ENCODE data around the gene VDAC2.

VDAC2 gene

DNA sequence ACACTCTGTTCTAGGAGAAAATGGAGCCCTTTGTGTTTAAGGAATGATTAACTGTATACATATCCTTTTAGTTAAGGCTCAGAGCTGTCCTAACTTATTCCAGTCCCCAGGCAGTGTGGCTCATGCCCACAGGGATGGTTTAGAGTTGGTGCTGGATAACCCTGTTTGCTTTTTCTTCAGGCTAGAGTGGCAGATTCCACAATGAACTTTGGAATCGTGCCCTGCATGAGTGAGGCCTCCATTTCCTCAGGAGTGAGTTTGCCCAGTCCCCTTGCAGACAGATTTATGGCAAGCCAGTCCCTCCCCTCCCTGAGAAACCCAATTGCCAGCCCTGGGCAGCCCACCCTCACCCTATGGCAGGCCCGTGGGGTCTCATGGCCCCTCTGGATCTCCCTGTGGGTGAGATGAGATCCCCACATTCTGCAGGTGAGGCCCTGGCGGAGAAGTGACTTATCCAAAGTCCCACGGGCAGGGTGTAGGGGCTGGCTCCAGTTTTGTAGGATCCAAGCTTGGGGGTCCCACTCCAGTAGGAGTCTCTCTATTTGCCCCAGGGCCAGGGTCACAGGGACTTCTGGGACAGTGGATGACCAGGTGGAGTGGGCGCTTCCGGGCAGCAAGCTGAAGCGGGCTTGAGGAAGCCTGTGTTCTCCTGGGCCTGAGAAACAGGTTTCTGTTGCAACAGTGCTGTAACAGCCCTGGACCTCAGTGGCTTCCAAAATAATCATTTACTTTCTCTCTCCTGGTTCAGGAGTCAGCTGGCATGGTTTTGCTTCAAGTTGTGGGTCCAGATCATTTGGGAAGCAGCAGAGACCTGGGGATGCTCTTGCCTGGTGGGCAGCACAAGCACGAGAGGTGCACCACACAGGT, 34.1 kb downstream of the VDAC2 start:
- Histone ChIP-seq H3K9me3 (ENCODE audit: control insufficient read depth, low read depth, low read length) (no peaks in the 10 kb centered on the region), H3K27me3 (ENCODE audit: control insufficient read depth, insufficient read depth, low read length) (no peaks in the 10 kb centered on the region), H3K9ac (ENCODE audit: low read length) (no peak overlapping the region), H3K36me3 (ENCODE audit: control insufficient read depth, low read depth, low read length) (no peaks in the 10 kb centered on the region), H3K4me1 (ENCODE audit: control insufficient read depth, low read depth, low read length) (peaks cover 6% of the 10 kb centered on the region), H3K27ac (ENCODE audit: low read length) (no peak overlapping the region), H3K4me3 (ENCODE audit: low read length) (no peak overlapping the region)

DNA sequence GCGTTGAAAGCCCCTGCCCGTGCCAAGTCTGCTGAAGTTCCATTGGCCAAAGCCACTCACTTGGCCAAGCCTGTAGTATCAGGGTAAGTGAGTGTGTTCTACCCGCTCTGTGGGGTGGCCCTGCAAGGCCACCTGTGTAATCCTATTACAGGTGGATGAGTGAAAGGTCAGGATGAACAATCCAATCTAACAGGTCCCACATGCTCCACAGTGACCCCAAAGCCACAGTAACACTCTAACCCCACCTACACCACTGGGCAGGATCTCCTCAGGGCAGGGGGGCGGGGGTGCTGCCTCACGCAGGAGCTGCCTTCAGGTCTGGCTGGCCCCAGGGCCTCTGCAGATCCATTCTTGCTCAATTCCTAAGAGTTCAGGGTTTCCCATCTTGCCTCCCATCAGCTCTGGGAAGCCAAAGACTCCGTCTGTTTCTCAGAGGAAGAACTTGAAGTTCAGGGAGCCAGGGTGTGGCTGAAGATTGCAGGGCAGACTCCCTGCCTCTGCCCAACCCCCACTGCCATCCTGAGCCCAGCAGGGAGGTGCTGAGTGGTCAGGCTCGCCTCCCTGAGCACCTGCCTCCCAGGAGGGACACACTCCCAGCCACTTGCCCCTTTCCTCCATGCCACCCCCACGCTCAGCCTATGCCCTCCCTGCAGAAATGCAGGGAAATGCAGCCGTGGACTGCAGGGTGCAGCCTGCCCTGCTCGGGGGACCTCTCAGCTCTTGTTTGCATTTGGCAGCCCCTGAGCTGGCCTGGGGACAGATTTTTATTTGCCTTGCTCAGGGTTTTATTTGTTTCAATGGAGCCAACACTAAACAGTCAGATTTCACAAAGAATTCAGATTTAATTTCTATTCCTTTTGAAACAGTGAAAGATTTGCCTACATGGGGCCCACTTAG, 35.0 kb downstream of the VDAC2 start:
- H3K27me3 ChIP-seq (ENCODE audit: control insufficient read depth, insufficient read depth, low read length): no peaks in the 10 kb centered on the region
- no peak overlapping the region for H3K4me3 ChIP-seq (ENCODE audit: low read length)
- no peaks in the 10 kb centered on the region for H3K36me3 ChIP-seq (ENCODE audit: control insufficient read depth, low read depth, low read length)
- H3K27ac ChIP-seq (ENCODE audit: low read length): no peak overlapping the region
- no peaks in the 10 kb centered on the region for H3K9me3 ChIP-seq (ENCODE audit: control insufficient read depth, low read depth, low read length)
- no peak overlapping the region for H3K9ac ChIP-seq (ENCODE audit: low read length)
- H3K4me1 ChIP-seq (ENCODE audit: control insufficient read depth, low read depth, low read length): peaks cover 6% of the 10 kb centered on the region

DNA sequence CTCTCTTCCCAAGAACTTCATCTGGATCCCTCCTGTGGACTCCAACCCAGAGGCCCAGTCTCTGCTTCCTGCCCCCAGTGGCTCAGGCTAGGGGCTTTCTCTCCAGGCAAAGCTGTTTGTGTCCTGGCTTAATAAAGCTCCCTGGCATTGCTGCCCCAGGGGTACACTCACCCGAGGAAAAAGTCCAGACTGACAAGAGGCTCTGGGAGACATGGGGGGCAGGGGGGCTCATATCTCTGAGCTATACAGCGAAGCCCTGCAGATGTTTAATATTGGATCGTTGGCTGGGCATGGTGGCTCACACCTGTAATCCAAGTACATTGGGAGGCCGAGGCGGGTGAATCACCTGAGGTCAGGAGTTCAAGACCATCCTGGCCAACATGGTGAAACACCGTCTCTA, 35.9 kb downstream of the VDAC2 start:
- no peak overlapping the region for H3K27ac ChIP-seq (ENCODE audit: low read length)
- H3K9me3 ChIP-seq (ENCODE audit: control insufficient read depth, low read depth, low read length): no peaks in the 10 kb centered on the region
- no peak overlapping the region for H3K9ac ChIP-seq (ENCODE audit: low read length)
- H3K4me3 ChIP-seq (ENCODE audit: low read length): no peak overlapping the region
- H3K36me3 ChIP-seq (ENCODE audit: control insufficient read depth, low read depth, low read length): no peaks in the 10 kb centered on the region
- H3K27me3 ChIP-seq (ENCODE audit: control insufficient read depth, insufficient read depth, low read length): no peaks in the 10 kb centered on the region
- H3K4me1 ChIP-seq (ENCODE audit: control insufficient read depth, low read depth, low read length): peaks cover 6% of the 10 kb centered on the region

DNA sequence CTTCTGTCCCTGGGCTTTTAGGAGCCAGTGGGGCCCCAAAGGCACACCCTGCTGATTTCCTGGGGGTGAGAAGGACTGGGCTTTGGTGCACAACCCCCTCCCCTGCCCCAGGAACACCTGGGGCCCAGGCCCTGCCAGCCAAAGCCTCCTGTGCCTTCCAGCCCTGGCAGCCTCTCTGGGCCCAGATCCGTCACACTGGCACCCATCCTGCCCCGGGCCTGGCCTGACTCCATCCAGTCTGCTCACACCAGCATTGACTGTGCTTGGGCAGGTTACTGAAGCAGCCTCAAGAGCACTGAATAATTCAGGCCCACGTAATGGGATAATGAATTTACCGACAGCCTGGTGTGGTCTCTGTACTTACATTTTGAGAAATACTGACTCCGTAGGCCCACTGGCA, 37.2 kb downstream of the VDAC2 start:
- Histone ChIP-seq H3K4me1 (ENCODE audit: control insufficient read depth, low read depth, low read length) (peaks cover 6% of the 10 kb centered on the region), H3K36me3 (ENCODE audit: control insufficient read depth, low read depth, low read length) (no peaks in the 10 kb centered on the region), H3K4me3 (ENCODE audit: low read length) (no peak overlapping the region), H3K27ac (ENCODE audit: low read length) (no peak overlapping the region), H3K27me3 (ENCODE audit: control insufficient read depth, insufficient read depth, low read length) (no peaks in the 10 kb centered on the region), H3K9ac (ENCODE audit: low read length) (no peak overlapping the region), H3K9me3 (ENCODE audit: control insufficient read depth, low read depth, low read length) (no peaks in the 10 kb centered on the region)

DNA sequence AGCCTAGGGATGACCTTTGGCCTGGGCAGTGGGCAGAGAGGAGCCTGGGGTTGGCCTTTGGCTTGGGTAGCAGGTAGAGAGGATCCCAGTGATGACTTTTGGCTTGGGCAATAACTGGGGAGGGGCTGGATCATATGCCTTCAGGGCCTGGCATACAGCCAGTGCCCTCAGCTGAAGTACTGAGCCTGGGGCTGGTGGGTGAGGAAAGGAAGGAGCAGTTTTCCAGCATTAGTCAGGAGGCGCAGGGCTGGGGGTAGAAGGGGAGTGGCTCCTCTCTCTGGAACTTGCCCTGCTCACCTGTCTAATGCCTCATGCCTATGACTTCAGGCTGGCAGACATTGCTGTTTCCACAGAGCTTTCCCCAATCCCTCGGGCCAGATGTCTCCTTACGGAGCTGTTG, 40.3 kb downstream of the VDAC2 start:
- no peak overlapping the region for H3K4me3 ChIP-seq (ENCODE audit: low read length)
- H3K9me3 ChIP-seq (ENCODE audit: control insufficient read depth, low read depth, low read length): peaks cover 15% of the 10 kb centered on the region
- no peak overlapping the region for H3K27ac ChIP-seq (ENCODE audit: low read length)
- H3K4me1 ChIP-seq (ENCODE audit: control insufficient read depth, low read depth, low read length): no peaks in the 10 kb centered on the region
- no peaks in the 10 kb centered on the region for H3K27me3 ChIP-seq (ENCODE audit: control insufficient read depth, insufficient read depth, low read length)
- no peaks in the 10 kb centered on the region for H3K36me3 ChIP-seq (ENCODE audit: control insufficient read depth, low read depth, low read length)
- no peak overlapping the region for H3K9ac ChIP-seq (ENCODE audit: low read length)

DNA sequence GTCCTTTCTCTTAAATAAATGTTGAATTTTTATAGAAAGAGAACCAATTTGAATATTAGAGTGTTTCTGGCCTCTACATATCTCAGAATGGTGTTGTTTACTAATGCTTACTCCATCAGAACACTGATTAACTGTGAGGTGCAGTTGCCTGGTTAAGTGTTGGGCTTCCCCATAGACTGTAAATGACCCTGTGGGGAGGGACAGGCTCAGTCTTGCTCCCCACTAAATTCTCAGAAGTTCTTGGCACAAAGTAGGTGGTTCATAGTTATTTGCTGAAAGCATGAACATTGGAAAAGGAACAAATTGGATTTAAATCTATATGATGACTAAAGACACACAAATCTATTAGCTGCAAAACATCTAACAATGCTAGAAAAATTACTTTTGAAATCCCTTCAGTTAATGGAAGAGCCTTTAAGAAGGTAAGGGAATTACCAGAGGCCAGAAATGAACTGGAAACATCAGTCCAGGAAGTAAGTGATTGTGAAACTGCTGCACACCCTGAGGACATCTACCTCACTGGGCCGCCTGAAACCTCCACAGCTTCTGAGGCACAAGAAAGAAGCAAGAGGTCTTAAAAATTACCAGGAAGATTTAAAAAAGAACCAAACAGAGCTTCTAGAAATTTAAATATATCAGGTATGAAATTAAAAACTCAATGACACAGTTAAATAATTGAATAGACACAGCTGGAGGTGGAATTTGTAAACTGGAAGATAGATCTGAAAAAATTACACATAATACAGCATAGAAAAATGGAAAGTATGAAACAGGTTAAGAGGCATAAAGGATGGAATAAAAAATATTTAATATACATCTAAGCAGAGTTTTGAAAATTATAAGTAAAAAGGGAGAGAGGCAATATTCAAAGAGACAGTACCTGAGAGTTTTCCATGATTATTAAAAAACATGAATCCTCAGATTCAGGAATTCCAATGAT, 43.0 kb downstream of the VDAC2 start:
- H3K9me3 ChIP-seq (ENCODE audit: control insufficient read depth, low read depth, low read length): peaks cover 15% of the 10 kb centered on the region
- H3K9ac ChIP-seq (ENCODE audit: low read length): no peak overlapping the region
- H3K27ac ChIP-seq (ENCODE audit: low read length): no peak overlapping the region
- no peaks in the 10 kb centered on the region for H3K4me1 ChIP-seq (ENCODE audit: control insufficient read depth, low read depth, low read length)
- no peak overlapping the region for H3K4me3 ChIP-seq (ENCODE audit: low read length)
- no peaks in the 10 kb centered on the region for H3K27me3 ChIP-seq (ENCODE audit: control insufficient read depth, insufficient read depth, low read length)
- H3K36me3 ChIP-seq (ENCODE audit: control insufficient read depth, low read depth, low read length): no peaks in the 10 kb centered on the region

DNA sequence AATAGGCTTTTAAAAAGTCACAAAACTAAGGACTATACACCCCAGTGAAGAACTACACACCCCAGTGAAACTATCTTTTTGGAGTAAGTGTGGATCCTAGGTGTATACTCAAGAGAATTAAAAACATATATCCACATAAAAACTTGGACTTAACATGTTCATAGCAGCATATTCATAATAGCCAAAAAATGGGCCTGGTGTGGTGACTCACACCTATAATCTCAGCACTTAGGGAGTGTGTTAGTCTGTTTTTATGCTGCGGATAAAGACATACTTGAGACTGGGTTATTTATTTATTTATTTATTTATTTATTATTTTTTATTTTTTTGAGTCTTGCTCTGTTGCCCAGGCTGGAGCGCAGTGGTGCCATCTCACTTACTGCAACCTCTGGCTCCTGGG, 44.1 kb downstream of the VDAC2 start:
- Histone ChIP-seq H3K4me1 (ENCODE audit: control insufficient read depth, low read depth, low read length) (no peaks in the 10 kb centered on the region), H3K9me3 (ENCODE audit: control insufficient read depth, low read depth, low read length) (peaks cover 15% of the 10 kb centered on the region), H3K4me3 (ENCODE audit: low read length) (no peak overlapping the region), H3K9ac (ENCODE audit: low read length) (no peak overlapping the region), H3K27me3 (ENCODE audit: control insufficient read depth, insufficient read depth, low read length) (no peaks in the 10 kb centered on the region), H3K36me3 (ENCODE audit: control insufficient read depth, low read depth, low read length) (no peaks in the 10 kb centered on the region), H3K27ac (ENCODE audit: low read length) (no peak overlapping the region)

DNA sequence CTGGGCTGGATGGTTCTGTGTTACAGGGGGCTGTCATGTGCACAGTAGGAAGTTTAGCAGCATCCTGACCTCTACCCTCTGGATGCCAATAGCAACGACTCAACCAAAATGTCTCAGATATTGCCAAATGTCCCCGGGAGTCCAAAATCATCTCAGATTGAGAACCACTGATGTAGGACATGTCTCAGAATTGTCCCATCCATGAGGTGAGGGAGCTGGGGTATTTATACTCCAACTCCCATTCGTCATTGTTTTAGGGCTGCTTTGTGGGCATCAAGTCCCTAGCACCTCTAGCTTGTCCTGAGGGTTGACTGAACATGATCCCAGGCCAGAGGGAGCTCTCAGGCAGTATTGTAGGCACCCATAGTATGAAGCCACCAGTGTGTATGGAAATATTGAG, 50.4 kb downstream of the VDAC2 start:
- Histone ChIP-seq H3K9me3 (ENCODE audit: control insufficient read depth, low read depth, low read length) (no peaks in the 10 kb centered on the region), H3K4me3 (ENCODE audit: low read length) (no peak overlapping the region), H3K9ac (ENCODE audit: low read length) (no peak overlapping the region), H3K4me1 (ENCODE audit: control insufficient read depth, low read depth, low read length) (peaks cover 2% of the 10 kb centered on the region), H3K27me3 (ENCODE audit: control insufficient read depth, insufficient read depth, low read length) (no peaks in the 10 kb centered on the region), H3K36me3 (ENCODE audit: control insufficient read depth, low read depth, low read length) (no peaks in the 10 kb centered on the region), H3K27ac (ENCODE audit: low read length) (no peak overlapping the region)

DNA sequence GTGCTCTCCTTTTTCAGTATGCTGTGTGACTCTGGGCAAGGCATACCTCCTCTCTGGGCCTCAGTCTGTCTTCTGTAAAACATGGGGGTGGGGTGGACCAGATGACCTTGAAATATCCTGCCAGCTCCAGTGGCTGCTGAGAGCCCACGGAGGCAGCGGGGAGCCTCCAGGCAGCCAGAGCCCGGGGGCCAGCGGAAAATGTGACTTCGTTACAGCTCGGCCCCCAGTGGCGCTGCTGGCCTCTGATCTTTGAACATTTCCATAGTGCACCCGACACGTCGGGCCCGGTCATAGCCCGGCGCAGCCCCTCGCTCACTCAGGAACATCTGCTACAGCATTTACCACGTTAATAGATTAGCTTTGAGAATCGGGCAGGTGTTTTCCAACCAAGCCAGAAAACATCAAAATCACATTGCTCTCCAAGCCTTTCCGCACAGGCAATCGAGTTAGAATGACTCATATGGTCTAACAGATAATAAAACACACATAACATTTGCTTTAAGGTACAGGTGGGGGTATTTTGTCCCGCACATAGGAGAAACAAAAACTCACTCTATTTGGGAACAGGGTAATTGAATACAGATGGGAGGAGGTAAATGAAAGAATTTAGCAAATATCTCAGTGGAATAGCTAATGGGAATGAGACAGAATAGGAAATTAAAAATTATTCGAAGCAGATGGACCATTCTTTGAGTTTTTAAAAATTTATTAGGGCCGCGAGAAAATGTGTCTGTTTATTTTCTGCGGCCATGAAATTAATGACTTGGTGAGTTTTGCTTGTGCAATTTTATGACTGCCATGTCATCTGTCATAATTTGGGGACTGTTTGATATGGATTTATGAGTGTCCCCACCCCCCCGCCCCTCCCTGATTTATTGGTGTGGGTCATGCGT, 51.5 kb downstream of the VDAC2 start:
- no peak overlapping the region for H3K27ac ChIP-seq (ENCODE audit: low read length)
- no peaks in the 10 kb centered on the region for H3K9me3 ChIP-seq (ENCODE audit: control insufficient read depth, low read depth, low read length)
- no peaks in the 10 kb centered on the region for H3K27me3 ChIP-seq (ENCODE audit: control insufficient read depth, insufficient read depth, low read length)
- H3K4me3 ChIP-seq (ENCODE audit: low read length): no peak overlapping the region
- no peak overlapping the region for H3K9ac ChIP-seq (ENCODE audit: low read length)
- H3K4me1 ChIP-seq (ENCODE audit: control insufficient read depth, low read depth, low read length): peaks cover 2% of the 10 kb centered on the region
- H3K36me3 ChIP-seq (ENCODE audit: control insufficient read depth, low read depth, low read length): no peaks in the 10 kb centered on the region

DNA sequence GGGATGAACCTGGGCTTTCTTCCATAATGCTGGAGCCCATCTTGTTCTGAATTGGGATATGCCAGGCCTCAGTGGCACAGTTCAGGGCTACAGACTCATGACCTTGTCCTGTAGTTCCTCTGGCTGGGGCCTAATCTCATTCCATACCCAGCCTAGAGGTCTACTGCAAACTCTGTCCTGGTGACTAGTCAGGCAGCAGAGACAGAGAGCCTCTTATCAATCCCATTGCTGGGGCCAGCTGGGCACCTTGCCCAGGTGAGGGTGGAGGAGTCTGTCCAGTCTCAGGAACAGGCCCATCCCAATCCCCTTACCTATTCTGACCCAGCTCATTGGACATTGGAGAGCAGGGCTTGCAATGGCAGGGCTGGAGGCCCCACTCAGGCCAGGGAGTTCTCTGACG, 53.2 kb downstream of the VDAC2 start:
- no peaks in the 10 kb centered on the region for H3K9me3 ChIP-seq (ENCODE audit: control insufficient read depth, low read depth, low read length)
- H3K4me1 ChIP-seq (ENCODE audit: control insufficient read depth, low read depth, low read length): peaks cover 2% of the 10 kb centered on the region
- H3K36me3 ChIP-seq (ENCODE audit: control insufficient read depth, low read depth, low read length): no peaks in the 10 kb centered on the region
- no peaks in the 10 kb centered on the region for H3K27me3 ChIP-seq (ENCODE audit: control insufficient read depth, insufficient read depth, low read length)
- no peak overlapping the region for H3K27ac ChIP-seq (ENCODE audit: low read length)
- no peak overlapping the region for H3K9ac ChIP-seq (ENCODE audit: low read length)
- no peak overlapping the region for H3K4me3 ChIP-seq (ENCODE audit: low read length)
